Measurements from ENCODE around the gene UNC13D. TPM values are rescaled to one million over a fixed set of nuclear protein-coding genes. Genes with fewer than 3 reads are reported as not detected.

The UNC13D gene
- total RNA-seq, 2 donors from 2014 or later = 8.6 to 21.8 TPM

DNA sequence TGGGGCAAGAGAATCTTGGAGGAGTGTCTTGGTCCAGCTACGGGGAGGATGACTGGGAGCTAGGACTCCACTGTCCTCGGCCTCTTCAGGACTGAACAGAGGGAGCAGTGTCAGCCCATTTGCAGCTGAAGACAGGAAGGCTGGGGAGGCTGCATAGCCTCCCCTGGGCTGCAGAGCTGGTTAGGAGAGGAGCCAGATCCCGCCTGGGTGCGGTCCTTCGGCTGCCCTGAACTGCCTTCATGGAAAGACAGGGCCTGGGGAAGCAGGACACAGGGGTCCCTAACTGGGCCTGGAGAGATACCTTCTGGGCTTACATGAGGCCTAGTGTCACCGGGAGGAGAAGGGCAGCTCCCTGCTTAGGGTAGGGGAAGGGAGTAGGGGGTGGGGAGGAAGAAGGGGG lies 26.6 kb downstream of the UNC13D start:
- H3K36me3 ChIP-seq (replicated peaks in 1 of 2; ENCODE audit: insufficient read depth in 1 of 2, low read depth in 2 of 2) = peaks cover 14 to 42% of the 10 kb centered on the region in 2 donors
- H3K27me3 ChIP-seq = no peaks in the 10 kb centered on the region
- ATAC-seq (no peak), DNase-seq (no peak)
- H3K4me1 ChIP-seq = peaks cover 11% of the 10 kb centered on the region
- TF ChIP-seq, protein P1, sequence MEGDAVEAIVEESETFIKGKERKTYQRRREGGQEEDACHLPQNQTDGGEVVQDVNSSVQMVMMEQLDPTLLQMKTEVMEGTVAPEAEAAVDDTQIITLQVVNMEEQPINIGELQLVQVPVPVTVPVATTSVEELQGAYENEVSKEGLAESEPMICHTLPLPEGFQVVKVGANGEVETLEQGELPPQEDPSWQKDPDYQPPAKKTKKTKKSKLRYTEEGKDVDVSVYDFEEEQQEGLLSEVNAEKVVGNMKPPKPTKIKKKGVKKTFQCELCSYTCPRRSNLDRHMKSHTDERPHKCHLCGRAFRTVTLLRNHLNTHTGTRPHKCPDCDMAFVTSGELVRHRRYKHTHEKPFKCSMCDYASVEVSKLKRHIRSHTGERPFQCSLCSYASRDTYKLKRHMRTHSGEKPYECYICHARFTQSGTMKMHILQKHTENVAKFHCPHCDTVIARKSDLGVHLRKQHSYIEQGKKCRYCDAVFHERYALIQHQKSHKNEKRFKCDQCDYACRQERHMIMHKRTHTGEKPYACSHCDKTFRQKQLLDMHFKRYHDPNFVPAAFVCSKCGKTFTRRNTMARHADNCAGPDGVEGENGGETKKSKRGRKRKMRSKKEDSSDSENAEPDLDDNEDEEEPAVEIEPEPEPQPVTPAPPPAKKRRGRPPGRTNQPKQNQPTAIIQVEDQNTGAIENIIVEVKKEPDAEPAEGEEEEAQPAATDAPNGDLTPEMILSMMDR (IDR thresholded peaks at IDR 0.05) = no peak
- no peak for TF ChIP-seq POLR2A (IDR thresholded peaks at IDR 0.05)
- no peaks in the 10 kb centered on the region for H3K9me3 ChIP-seq
- H3K27ac ChIP-seq = no peak overlapping the region
- WGBS, 2 donors = 86 to 93% methylated on average over 3 to 6 of the region's 6 CpGs
- intact Hi-C loops (cut with DNase I) = no loop called here
- H3K4me3 ChIP-seq = no peak overlapping the region

DNA sequence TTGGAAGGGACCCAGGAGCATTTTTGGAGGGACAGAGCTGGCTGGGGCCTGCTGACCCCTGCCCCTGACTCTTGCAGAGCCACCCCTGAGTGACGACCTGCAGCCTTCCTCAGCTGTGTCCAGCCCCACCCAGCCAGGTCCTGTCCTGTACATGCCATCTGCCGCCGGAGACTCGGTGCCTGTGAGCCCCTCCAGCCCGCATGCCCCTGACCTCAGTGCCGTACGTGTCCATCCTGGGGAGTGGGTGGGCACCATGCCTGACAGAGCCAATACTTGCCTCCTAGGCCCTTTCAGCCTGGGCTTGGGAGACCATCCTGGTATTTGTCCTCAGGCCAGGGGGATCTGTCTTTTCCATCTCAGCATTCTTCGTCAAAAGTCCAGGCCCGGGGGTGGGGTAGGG lies 27.5 kb downstream of the UNC13D start:
- 97 to 100% methylated on average over 2 to 7 of the region's 9 CpGs for WGBS, 2 donors
- Histone ChIP-seq H3K9me3 (no peaks in the 10 kb centered on the region), H3K27me3 (no peaks in the 10 kb centered on the region), H3K4me1 (peaks cover 2% of the 10 kb centered on the region), H3K4me3 (no peak overlapping the region), H3K36me3 (replicated peaks in 1 of 2; ENCODE audit: insufficient read depth in 1 of 2, low read depth in 2 of 2) (peaks cover 18 to 50% of the 10 kb centered on the region in 2 donors), H3K27ac (no peak overlapping the region)
- intact Hi-C loops (cut with DNase I) = no loop called here
- TF ChIP-seq, protein P1 (IDR thresholded peaks at IDR 0.05) = no peak
- TF ChIP-seq POLR2A (IDR thresholded peaks at IDR 0.05) = no peak
- DNase-seq (no peak), ATAC-seq (no peak)

DNA sequence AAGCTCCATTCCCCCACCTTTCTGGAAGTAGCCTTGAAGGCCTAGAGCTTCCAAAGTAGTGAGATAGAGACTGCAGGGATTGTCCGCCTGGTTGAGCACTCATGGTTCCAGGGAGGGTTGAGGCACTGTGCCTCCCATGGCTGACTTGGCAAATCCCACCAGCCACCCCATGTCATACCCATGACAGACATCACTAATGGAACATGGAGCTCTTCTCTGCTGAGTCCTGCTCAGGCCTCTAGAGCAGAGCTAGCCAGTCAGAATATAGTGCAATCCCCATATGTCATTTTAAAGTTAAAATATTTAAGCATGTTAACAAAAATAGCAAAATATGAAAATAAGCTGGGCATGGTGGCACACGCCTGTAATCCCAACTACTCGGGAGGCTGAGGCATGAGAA lies 28.8 kb downstream of the UNC13D start:
- no peak for ATAC-seq
- H3K36me3 ChIP-seq (replicated peaks in 1 of 2; ENCODE audit: insufficient read depth in 1 of 2, low read depth in 2 of 2) = peaks cover 14 to 46% of the 10 kb centered on the region in 2 donors
- 84 to 94% methylated on average over 2 to 3 of the region's 3 CpGs for WGBS, 2 donors
- no peak overlapping the region for H3K4me3 ChIP-seq
- no peaks in the 10 kb centered on the region for H3K9me3 ChIP-seq
- no peak overlapping the region for H3K27ac ChIP-seq
- H3K4me1 ChIP-seq = no peaks in the 10 kb centered on the region
- no peaks in the 10 kb centered on the region for H3K27me3 ChIP-seq
- DNase-seq = no peak
- TF ChIP-seq, protein P1 (IDR thresholded peaks at IDR 0.05) = no peak
- no peak for TF ChIP-seq POLR2A (IDR thresholded peaks at IDR 0.05)
- intact Hi-C loops (cut with DNase I) = no loop called here

DNA sequence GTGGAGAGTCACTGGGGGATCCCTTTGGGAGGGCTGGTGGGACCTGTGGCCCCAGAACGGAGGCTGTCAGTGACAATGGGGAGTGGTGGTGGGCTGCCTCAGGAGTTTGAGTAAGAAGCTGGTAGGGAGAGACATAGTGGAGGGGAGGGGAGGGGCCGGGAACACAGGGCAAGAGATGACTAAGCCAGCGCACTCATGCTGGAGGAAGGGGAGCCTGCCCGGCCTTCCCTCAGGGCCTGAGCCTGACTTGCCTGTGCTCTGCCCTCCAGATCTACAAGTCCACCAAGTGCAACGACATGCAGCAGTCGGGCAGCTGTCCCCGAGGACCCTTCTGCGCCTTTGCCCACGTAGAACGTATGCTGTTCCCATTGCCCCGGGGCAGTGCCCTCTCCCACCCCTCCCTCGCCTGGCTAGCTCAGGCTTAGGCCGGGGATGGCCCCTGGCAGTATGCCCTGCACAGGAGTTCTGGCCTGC lies 29.3 kb downstream of the UNC13D start:
- Histone ChIP-seq H3K4me1 (no peaks in the 10 kb centered on the region), H3K27ac (no peak overlapping the region), H3K9me3 (no peaks in the 10 kb centered on the region), H3K36me3 (replicated peaks in 1 of 2; ENCODE audit: insufficient read depth in 1 of 2, low read depth in 2 of 2) (peaks cover 9 to 46% of the 10 kb centered on the region in 2 donors), H3K4me3 (no peak overlapping the region), H3K27me3 (no peaks in the 10 kb centered on the region)
- intact Hi-C loops (cut with DNase I) = no loop called here
- TF ChIP-seq POLR2A (IDR thresholded peaks at IDR 0.05) = no peak
- TF ChIP-seq, protein P1 (IDR thresholded peaks at IDR 0.05) = no peak
- DNase-seq (no peak), ATAC-seq (no peak)
- WGBS, 2 donors = 90 to 92% methylated on average over 11 to 13 of the region's 13 CpGs

DNA sequence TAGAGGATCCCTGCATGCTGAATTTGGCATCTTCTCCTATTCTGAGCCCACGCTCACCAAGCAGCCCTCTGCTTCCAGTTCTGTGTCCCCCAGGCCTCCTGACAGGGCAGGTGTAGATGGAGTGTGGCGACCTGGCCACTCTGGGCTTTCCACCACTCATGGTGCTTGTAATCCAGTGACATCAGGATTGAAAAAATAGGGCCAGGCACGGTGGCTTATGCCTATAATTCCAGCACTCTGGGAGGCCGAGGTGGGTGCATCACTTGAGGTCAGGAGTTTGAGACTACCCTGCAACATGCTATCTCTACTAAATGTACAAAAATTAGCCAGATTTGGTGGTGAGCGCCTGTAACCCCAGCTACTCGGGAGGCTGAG lies 30.2 kb downstream of the UNC13D start:
- TF ChIP-seq, protein P1 (IDR thresholded peaks at IDR 0.05) = no peak
- no peak for TF ChIP-seq POLR2A (IDR thresholded peaks at IDR 0.05)
- peaks cover 3 to 39% of the 10 kb centered on the region in 2 donors for H3K36me3 ChIP-seq (replicated peaks in 1 of 2; ENCODE audit: insufficient read depth in 1 of 2, low read depth in 2 of 2)
- H3K4me3 ChIP-seq = no peak overlapping the region
- H3K27ac ChIP-seq = no peak overlapping the region
- ATAC-seq (no peak), DNase-seq (no peak)
- no peaks in the 10 kb centered on the region for H3K27me3 ChIP-seq
- no peaks in the 10 kb centered on the region for H3K9me3 ChIP-seq
- H3K4me1 ChIP-seq = peaks cover 5% of the 10 kb centered on the region
- 84 to 94% methylated on average over 5 to 6 of the region's 6 CpGs for WGBS, 2 donors
- intact Hi-C loops (cut with DNase I) = no loop called here
